HG03159 (cell line): ENCODE measurements around the gene ZNF716.
"Not testable (repeated sequence)": the region's sequence is repeated elsewhere in the genome, so short reads cannot be mapped to it uniquely, and the experiment has no call there.

ENCODE experiments used
- ATAC-seq: cut with Tn5 transposase; IDR thresholded peaks from one replicate; pipeline ENCODE4 v1.9.1; 2021; ENCODE audit warnings: mild to moderate bottlenecking, moderate library complexity; ENCODE audit not compliant: unreplicated experiment

Gene ZNF716

GRCh38 chr7:57425969-57426628, 23.9 kb upstream of the ZNF716 start:
- no peak for ATAC-seq

- no peak for ATAC-seq
These were observed 23.4 kb upstream of the ZNF716 start for GRCh38 chr7:57426629-57427003.

GRCh38 chr7:57427146-57427545, 22.8 kb upstream of the ZNF716 start:
- no peak for ATAC-seq

- ATAC-seq, result no peak
These were observed 22.4 kb upstream of the ZNF716 start for GRCh38 chr7:57427594-57427993.

GRCh38 chr7:57432583-57432982, 17.4 kb upstream of the ZNF716 start:
- ATAC-seq, result no peak

GRCh38 chr7:57437581-57437980, 12.4 kb upstream of the ZNF716 start:
- ATAC-seq, result no peak

GRCh38 chr7:57438244-57438643, 11.7 kb upstream of the ZNF716 start:
- no peak for ATAC-seq

- ATAC-seq, result no peak
These were observed 6.4 kb upstream of the ZNF716 start for GRCh38 chr7:57443567-57443966.

- not testable (repeated sequence) for ATAC-seq
These were observed 19.3 kb downstream of the ZNF716 start for GRCh38 chr7:57469186-57469828.

- not testable (repeated sequence) for ATAC-seq
These were observed 30.3 kb downstream of the ZNF716 start for GRCh38 chr7:57480304-57480703.

- ATAC-seq, result not testable (repeated sequence)
These were observed 35.0 kb downstream of the ZNF716 start for GRCh38 chr7:57485022-57485421.

- no peak for ATAC-seq
These were observed 38.0 kb downstream of the ZNF716 start for GRCh38 chr7:57487957-57488356.

GRCh38 chr7:57495111-57495510, 45.1 kb downstream of the ZNF716 start:
- not testable (repeated sequence) for ATAC-seq

- ATAC-seq, result no peak
These were observed 46.4 kb downstream of the ZNF716 start for GRCh38 chr7:57496395-57496794.

- no peak for ATAC-seq
These were observed 55.2 kb downstream of the ZNF716 start for GRCh38 chr7:57505176-57505575.
